Mucosa of descending colon (tissue), 3 donors: Measurements from ENCODE around the gene DGKD. TPM values are rescaled to one million over a fixed set of nuclear protein-coding genes. Genes with fewer than 3 reads are reported as not detected.
A peak's percentile ranks its signal among the peaks of the same experiment; 100 is the strongest.

Experiments used
- ATAC-seq: fragments of 200-7000 bp; cut with Tn5 transposase; one replicate; pipeline ENCODE4 v1.9.1; 2020; ENCODE audit warnings: mild to moderate bottlenecking, moderate library complexity
- DNase-seq, 3 donors: peaks; one replicate each; pipeline ENCODE4 v3.0.0-alpha.2; 2020
- H3K36me3 ChIP-seq: fragments of 200-600 bp; one replicate; pipeline ENCODE4 v1.8.0; 2021; ENCODE audit warnings: low read depth, mild to moderate bottlenecking
- H3K4me1 ChIP-seq: fragments of 200-600 bp; one replicate; pipeline ENCODE4 v1.8.0; 2021; ENCODE audit warnings: low read depth, mild to moderate bottlenecking
- H3K4me3 ChIP-seq: fragments of 200-600 bp; one replicate; pipeline ENCODE4 v1.8.0; 2021; ENCODE audit warnings: mild to moderate bottlenecking
- H3K9me3 ChIP-seq: fragments of 200-600 bp; one replicate; pipeline ENCODE4 v1.8.0; 2021; ENCODE audit warnings: mild to moderate bottlenecking
- intact Hi-C, 2 donors: fragments of 100-400 bp; cut with DNase I in 1 of 2; cut with micrococcal nuclease in 1 of 2; formaldehyde crosslinking; loops; one replicate each; pipeline versions ENCODE4 v1.11.0 to v1.11.1; 2022; cut with DNase I, micrococcal nuclease
- total RNA-seq, 3 donors: library from RNA; stranded (reverse); fragmentation: NEBNext Ultra II Directional in 2 of 3; extraction: Animal tissue kit (Norgen Biotek cat#: 25700) in 2 of 3; gene quantifications; one replicate each; pipeline versions ENCODE4 v1.2.1 to v1.2.4, GENCODE V29; 2021 to 2023
- TF ChIP-seq, protein P1 (sequence below): fragments of 200-600 bp; IDR thresholded peaks from one replicate; pipeline ENCODE4 v1.8.0; 2022; ENCODE audit warnings: antibody characterized with exemption, mild to moderate bottlenecking
- donor health status: DM: no; HTN: no; CAD: no; lungs with moderate emphysema.
- donor health status: DM: no; HTN: no; CAD: no.
- donor health status: DM: no; HTN: yes; CAD: no.

DGKD gene
- total RNA-seq, 3 donors from 2014 or later: 81.8 to 159 (median 102) TPM

DNA sequence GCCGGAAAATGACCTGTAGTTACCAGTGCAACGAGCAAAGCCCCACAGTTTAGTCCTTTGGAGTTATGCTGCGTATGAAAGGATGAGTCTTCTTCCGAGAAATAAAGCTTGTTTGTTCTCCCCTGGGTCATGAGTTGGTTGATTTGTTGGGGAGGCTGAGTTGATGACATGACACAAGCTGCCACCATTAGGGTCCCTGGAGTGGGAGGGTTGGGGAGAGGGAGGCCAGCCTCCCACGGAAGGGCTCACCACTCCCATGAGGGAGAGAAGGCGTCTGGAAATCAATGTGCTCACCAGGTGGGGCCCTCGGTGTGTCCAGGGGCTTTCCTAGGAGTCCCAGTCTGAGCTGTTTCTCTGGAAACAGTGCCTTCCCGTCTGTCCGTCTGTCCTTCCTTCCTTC lies 7.4 kb upstream of the DGKD start:
- no peak for ATAC-seq
- Histone ChIP-seq H3K36me3 (no peaks in the 10 kb centered on the region), H3K9me3 (no peaks in the 10 kb centered on the region), H3K4me3 (no peak overlapping the region), H3K4me1 (peaks cover 23% of the 10 kb centered on the region)
- DNase-seq: no peak
- intact Hi-C loops: loop anchor here in 1 of 2 donors (5.0 kb wide), 1 partner anchor 100 kb away; no protein-coding TSS in a partner anchor
- TF ChIP-seq, protein P1, sequence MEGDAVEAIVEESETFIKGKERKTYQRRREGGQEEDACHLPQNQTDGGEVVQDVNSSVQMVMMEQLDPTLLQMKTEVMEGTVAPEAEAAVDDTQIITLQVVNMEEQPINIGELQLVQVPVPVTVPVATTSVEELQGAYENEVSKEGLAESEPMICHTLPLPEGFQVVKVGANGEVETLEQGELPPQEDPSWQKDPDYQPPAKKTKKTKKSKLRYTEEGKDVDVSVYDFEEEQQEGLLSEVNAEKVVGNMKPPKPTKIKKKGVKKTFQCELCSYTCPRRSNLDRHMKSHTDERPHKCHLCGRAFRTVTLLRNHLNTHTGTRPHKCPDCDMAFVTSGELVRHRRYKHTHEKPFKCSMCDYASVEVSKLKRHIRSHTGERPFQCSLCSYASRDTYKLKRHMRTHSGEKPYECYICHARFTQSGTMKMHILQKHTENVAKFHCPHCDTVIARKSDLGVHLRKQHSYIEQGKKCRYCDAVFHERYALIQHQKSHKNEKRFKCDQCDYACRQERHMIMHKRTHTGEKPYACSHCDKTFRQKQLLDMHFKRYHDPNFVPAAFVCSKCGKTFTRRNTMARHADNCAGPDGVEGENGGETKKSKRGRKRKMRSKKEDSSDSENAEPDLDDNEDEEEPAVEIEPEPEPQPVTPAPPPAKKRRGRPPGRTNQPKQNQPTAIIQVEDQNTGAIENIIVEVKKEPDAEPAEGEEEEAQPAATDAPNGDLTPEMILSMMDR: no peak

DNA sequence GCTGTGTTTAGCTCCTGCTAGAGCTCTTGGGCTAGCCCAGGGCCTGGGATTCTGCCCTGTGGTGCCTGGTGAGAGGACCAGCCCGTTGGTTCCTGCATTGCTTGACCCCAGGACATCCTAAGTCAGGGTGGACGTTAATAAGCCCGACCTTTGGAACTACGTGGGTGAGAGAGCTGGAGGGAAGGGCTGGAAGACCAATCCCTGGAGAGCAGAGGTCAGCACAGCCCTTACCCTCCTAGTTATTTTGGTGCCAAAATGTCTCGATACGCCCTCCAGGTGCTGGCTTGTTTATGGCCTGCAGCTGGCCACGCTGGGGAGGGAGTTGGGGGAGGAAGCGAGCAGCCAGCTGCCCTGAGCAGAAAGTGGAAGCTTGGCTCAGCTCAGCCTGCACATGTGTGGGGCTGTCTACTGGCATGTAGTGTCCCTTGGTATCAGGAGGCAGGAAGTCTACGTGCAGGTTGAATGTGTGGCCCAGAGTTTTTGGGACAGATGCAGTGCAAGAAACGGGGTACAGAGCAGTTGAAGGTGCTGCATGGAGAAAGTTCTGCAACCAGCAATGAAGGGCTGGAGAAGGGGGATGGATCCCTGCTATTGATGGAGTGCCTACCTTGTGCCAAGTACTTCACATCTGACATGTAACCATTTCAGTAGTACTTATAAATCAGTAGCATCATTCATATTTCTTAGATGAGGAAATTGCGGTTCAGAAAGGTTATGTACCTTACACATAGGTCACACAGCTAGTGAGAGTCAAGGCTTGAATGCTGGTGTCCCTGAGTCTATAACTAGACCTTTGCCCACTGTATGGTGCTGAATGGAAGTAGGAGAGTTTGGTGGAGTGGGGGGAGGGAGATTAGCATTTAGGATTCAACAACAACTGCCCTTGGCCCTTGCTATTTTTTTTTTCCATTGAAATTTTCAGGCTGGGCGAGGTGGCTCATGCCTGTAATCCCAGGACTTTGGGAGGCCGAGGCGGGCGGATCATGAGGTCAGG lies 5.0 kb upstream of the DGKD start:
- TF ChIP-seq, protein P1: no peak
- peak; percentile 82 for ATAC-seq
- Histone ChIP-seq H3K4me1 (peaks cover 34% of the 10 kb centered on the region), H3K9me3 (no peaks in the 10 kb centered on the region), H3K4me3 (no peak overlapping the region), H3K36me3 (no peaks in the 10 kb centered on the region)
- peak; percentile 81 to 89 (median 83) for DNase-seq
- intact Hi-C loops: loop anchor here in 1 of 2 donors (5.0 kb wide), 1 partner anchor 98 kb away; no protein-coding TSS in a partner anchor

DNA sequence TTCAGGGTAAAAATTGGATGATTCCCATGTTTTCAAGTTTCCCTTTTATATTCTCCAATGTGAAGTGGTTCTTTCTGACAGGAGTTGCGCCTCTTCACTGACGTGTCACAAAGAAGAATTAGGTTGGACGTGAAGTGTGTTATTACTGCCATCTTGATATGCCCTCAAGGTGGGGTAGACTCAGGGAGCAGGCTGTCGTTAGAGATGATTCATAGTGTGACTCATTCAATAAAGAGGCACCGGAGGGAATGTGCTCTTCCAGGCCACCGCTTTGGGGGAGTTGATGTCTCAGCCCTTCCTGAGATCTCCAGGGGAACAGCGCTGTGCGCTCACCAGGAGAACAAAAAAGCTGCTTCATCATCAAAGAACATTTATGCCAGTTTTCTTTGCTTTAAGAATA lies 3.6 kb upstream of the DGKD start:
- intact Hi-C loops: loop anchor here in 1 of 2 donors (10.0 kb wide), 1 partner anchor 94 kb away; no protein-coding TSS in a partner anchor
- Histone ChIP-seq H3K9me3 (no peaks in the 10 kb centered on the region), H3K4me1 (peaks cover 38% of the 10 kb centered on the region), H3K4me3 (no peak overlapping the region), H3K36me3 (no peaks in the 10 kb centered on the region)
- ATAC-seq (peak; percentile 64), DNase-seq (no peak)
- TF ChIP-seq, protein P1: no peak

DNA sequence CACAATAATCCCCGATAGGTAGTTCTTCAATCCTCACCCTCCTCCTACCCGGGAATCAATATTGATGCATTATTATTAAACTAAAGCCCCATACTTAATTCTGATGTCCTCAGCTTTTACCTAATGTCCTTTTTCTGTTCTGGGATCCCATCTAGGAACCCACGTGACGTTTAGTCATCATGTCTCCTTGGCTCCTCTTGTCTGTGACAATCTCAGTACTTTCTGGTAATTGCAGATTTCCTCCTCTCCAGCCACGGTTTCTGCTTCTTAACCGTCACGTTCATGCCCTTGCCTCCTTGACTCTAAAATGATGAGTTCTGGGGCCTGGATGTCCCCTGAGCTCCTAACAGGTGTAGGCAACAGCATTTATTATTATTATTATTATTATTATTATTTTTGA lies 2.9 kb upstream of the DGKD start:
- DNase-seq (no peak), ATAC-seq (no peak)

DNA sequence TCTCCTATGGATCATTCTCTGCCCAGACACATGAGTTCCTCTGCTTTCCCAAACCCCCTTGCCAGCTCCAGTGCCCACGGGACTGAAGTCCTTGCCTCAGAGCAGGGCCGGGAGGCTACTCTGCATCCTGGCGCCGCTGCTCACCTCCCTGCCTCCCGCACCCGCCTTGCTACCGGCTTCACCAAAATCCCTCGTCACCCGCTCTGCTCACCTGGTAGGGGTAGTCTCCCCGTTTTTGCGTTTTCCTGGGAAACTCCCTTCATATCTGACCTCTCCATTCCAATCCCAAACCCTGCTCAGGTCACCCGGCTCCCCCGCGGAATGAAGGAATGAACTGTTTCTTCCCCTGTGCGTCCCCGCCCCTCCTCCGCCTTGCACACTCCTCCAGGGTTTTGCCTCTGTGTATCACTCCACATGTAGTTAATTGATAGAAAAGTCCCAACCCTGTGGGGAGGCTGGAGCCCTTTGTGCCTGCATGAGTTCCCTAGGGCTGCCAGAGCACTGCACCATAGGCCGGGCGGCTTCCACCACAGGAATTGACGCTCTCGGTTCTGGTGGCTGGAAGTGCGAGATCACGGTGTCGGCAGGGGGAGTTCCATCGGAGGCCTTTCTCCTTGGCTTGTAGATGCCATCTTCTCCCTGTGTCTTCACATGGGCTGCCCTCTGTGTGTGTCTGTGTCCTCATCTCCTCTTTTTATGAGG lies 2.0 kb upstream of the DGKD start:
- H3K4me3 ChIP-seq: no peak overlapping the region
- TF ChIP-seq, protein P1: no peak
- DNase-seq (no peak), ATAC-seq (no peak)
- peaks cover 43% of the 10 kb centered on the region for H3K4me1 ChIP-seq
- H3K9me3 ChIP-seq: no peaks in the 10 kb centered on the region
- H3K36me3 ChIP-seq: no peaks in the 10 kb centered on the region
- intact Hi-C loops: loop anchor here in 1 of 2 donors (10.0 kb wide), 1 partner anchor 93 kb away; no protein-coding TSS in a partner anchor

More for the DNA sequence above, 2.9 kb upstream of the DGKD start:
- no peaks in the 10 kb centered on the region for H3K9me3 ChIP-seq
- intact Hi-C loops: loop anchor here in 1 of 2 donors (10.0 kb wide), 1 partner anchor 93 kb away; no protein-coding TSS in a partner anchor
- H3K4me3 ChIP-seq: no peak overlapping the region
- H3K36me3 ChIP-seq: no peaks in the 10 kb centered on the region
- TF ChIP-seq, protein P1: no peak
- peaks cover 43% of the 10 kb centered on the region for H3K4me1 ChIP-seq
